ENCODE measurements around the gene DGKD. TPM values are rescaled to one million over a fixed set of nuclear protein-coding genes. Genes with fewer than 3 reads are reported as not detected.

Gene DGKD
- total RNA-seq, 1 experiment from 2014 or later = 52.0 TPM

DNA sequence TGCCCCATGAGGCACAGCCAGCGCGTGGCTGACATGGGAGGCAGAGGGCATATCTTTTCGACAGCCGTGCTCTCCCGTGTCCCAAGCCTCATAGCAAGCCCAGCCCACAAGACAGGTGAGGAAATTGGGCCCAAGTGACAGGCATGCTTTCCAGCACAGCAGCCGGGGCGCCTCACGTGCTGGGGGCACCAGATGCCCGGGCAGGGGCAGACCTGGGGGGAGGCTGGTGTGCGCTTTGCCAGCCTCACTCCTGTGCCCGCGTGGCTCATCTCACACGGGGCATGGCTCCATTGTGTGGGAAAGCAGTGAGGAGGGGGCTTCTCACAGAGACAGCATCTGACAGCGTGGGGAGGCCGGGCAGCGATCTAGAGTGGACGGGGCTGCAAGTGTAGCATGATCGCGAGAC is 119.1 kb downstream of the DGKD start:
- Histone ChIP-seq H3K36me3 (ENCODE audit: control insufficient read depth in 1 of 2, insufficient read depth in 2 of 2, low read length in 2 of 2) (peaks cover 0 to 8% of the 10 kb centered on the region in 2 experiments; a peak in 2 of 4 replicates), H3K9me3 (ENCODE audit: control insufficient read depth in 1 of 2, insufficient read depth in 1 of 2, low read depth in 1 of 2, low read length in 2 of 2) (no peaks in the 10 kb centered on the region), H3K4me2 (ENCODE audit: low read length) (no peak overlapping the region), H3K4me3 (replicated peaks in 1 of 2; ENCODE audit: low read depth in 1 of 2, low read length in 2 of 2) (no peak overlapping the region), H4K20me1 (ENCODE audit: insufficient read depth) (no peaks in the 10 kb centered on the region), H3K9me2 (ENCODE audit: insufficient read depth) (no peaks in the 10 kb centered on the region), H3K4me1 (ENCODE audit: control insufficient read depth in 1 of 2, insufficient read depth in 2 of 2, low read length in 2 of 2) (no peaks in the 10 kb centered on the region), H3K27ac (ENCODE audit: low read depth, low read length) (no peak overlapping the region), H3K9ac (ENCODE audit: low read length) (no peak overlapping the region), H3K27me3 (ENCODE audit: insufficient read depth, low read length) (no peaks in the 10 kb centered on the region), H2AFZ (ENCODE audit: low read depth, low read length, poor library complexity, severe bottlenecking) (no peak overlapping the region), H3K79me2 (ENCODE audit: insufficient read depth, low read length) (no peaks in the 10 kb centered on the region)
- intact Hi-C loops (cut with micrococcal nuclease) = no loop called here
- CTCF ChIA-PET = no interaction called here
- ATAC-seq (no peak; the same call in 1 of the 2 replicates), DNase-seq (ENCODE audit: low read depth, low spot score) (no peak)
- TSS peak; percentile 16 for BruUV-seq (replicated peaks)
- TF ChIP-seq POLR2AphosphoS5 (IDR thresholded peaks at IDR 0.05; ENCODE audit: low read depth, low read length) (no peak), SIN3A (IDR thresholded peaks at IDR 0.05; ENCODE audit: low read depth) (no peak), ZFX (IDR thresholded peaks at IDR 0.05) (no peak), EZH2phosphoT487 (IDR thresholded peaks at IDR 0.05; ENCODE audit: borderline replicate concordance) (no peak)
- RAD21 ChIA-PET (ENCODE audit: low non-redundant PET in 1 of 2, low total read pairs in 2 of 2, uncharacterized antibody in 2 of 2, unreplicated experiment in 2 of 2) = no interaction called here
- POLR2A ChIA-PET = no interaction called here

DNA sequence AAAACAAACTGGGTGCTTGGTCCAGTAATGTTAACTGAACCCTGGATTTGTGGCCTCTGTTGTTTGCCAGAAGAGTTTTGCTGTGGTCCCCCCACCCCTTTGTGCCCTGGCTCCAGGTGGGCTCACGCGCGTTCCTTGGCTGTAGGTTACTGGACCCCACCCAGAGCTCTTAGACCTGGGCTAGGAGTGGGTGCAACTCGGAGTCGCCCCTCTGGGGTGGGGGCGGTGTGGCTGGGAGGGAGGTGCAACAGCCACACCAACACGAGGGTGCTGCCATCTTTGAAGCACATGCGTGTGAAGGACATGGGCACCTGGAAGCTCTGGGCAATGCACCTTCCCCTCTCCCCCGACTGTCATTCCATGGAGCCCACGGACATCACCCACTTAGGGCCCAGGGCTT is 119.6 kb downstream of the DGKD start:
- no peak for ATAC-seq
- Histone ChIP-seq H3K27me3 (ENCODE audit: insufficient read depth, low read length) (no peaks in the 10 kb centered on the region), H2AFZ (ENCODE audit: low read depth, low read length, poor library complexity, severe bottlenecking) (no peak overlapping the region), H3K79me2 (ENCODE audit: insufficient read depth, low read length) (no peaks in the 10 kb centered on the region), H3K9ac (ENCODE audit: low read length) (no peak overlapping the region), H3K4me1 (ENCODE audit: control insufficient read depth in 1 of 2, insufficient read depth in 2 of 2, low read length in 2 of 2) (no peaks in the 10 kb centered on the region), H3K9me3 (ENCODE audit: control insufficient read depth in 1 of 2, insufficient read depth in 1 of 2, low read depth in 1 of 2, low read length in 2 of 2) (no peaks in the 10 kb centered on the region), H4K20me1 (ENCODE audit: insufficient read depth) (no peaks in the 10 kb centered on the region), H3K4me2 (ENCODE audit: low read length) (no peak overlapping the region), H3K36me3 (ENCODE audit: control insufficient read depth in 1 of 2, insufficient read depth in 2 of 2, low read length in 2 of 2) (peaks cover 0 to 8% of the 10 kb centered on the region in 2 experiments; a peak in 2 of 4 replicates), H3K27ac (ENCODE audit: low read depth, low read length) (no peak overlapping the region), H3K4me3 (replicated peaks in 1 of 2; ENCODE audit: low read depth in 1 of 2, low read length in 2 of 2) (no peak overlapping the region), H3K9me2 (ENCODE audit: insufficient read depth) (no peaks in the 10 kb centered on the region)
- no TSS peak for BruUV-seq (replicated peaks)
- CTCF ChIA-PET = no interaction called here
- TF ChIP-seq RAD21 (IDR thresholded peaks at IDR 0.05; ENCODE audit: low read depth) (no peak), EZH2 (IDR thresholded peaks at IDR 0.05) (no peak), ELF1 (IDR thresholded peaks at IDR 0.05; ENCODE audit: borderline replicate concordance, low read depth) (no peak), EGR1 (IDR thresholded peaks at IDR 0.05; ENCODE audit: low read depth) (no peak), ZFX (IDR thresholded peaks at IDR 0.05) (no peak), TCF7L2 (IDR thresholded peaks at IDR 0.05; ENCODE audit: borderline replicate concordance, extremely low read depth, insufficient read depth, insufficient read length) (no peak), SRF (IDR thresholded peaks at IDR 0.05; ENCODE audit: low read depth) (no peak), JUND (IDR thresholded peaks at IDR 0.05) (no peak), SP1 (IDR thresholded peaks at IDR 0.05; ENCODE audit: low read depth) (no peak)
- TF ChIP-seq, protein P1, sequence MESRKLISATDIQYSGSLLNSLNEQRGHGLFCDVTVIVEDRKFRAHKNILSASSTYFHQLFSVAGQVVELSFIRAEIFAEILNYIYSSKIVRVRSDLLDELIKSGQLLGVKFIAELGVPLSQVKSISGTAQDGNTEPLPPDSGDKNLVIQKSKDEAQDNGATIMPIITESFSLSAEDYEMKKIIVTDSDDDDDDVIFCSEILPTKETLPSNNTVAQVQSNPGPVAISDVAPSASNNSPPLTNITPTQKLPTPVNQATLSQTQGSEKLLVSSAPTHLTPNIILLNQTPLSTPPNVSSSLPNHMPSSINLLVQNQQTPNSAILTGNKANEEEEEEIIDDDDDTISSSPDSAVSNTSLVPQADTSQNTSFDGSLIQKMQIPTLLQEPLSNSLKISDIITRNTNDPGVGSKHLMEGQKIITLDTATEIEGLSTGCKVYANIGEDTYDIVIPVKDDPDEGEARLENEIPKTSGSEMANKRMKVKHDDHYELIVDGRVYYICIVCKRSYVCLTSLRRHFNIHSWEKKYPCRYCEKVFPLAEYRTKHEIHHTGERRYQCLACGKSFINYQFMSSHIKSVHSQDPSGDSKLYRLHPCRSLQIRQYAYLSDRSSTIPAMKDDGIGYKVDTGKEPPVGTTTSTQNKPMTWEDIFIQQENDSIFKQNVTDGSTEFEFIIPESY (IDR thresholded peaks at IDR 0.05; ENCODE audit: extremely low read depth, insufficient replicate concordance, low read length) = no peak
- TF ChIP-seq, protein P2, sequence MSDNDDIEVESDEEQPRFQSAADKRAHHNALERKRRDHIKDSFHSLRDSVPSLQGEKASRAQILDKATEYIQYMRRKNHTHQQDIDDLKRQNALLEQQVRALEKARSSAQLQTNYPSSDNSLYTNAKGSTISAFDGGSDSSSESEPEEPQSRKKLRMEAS (IDR thresholded peaks at IDR 0.05) = no peak
- intact Hi-C loops (cut with micrococcal nuclease) = no loop called here
- no peak for DNase-seq (ENCODE audit: low read depth, low spot score)
- RAD21 ChIA-PET (ENCODE audit: low non-redundant PET in 1 of 2, low total read pairs in 2 of 2, uncharacterized antibody in 2 of 2, unreplicated experiment in 2 of 2) = no interaction called here
- POLR2A ChIA-PET = no interaction called here
